Hematopoietic multipotent progenitor cell treated with erythropoietin and hydrocortisone succinate and interleukin-3 and kit ligand, for 4 days (in vitro differentiated cells): ENCODE data around the gene P2RX3.
A peak's percentile ranks its signal among the peaks of the same experiment; 100 is the strongest.

Source experiments
- DNase-seq: peaks from one replicate; pipeline ENCODE4 v3.0.0-alpha.2; 2015

P2RX3 gene

GRCh38 chr11:57310091-57310490 lies 28.1 kb upstream of the P2RX3 start:
- DNase-seq = no peak

GRCh38 chr11:57310630-57311086 lies 27.5 kb upstream of the P2RX3 start:
- no peak for DNase-seq

GRCh38 chr11:57311109-57311936 lies 26.8 kb upstream of the P2RX3 start:
- peak; percentile 93 for DNase-seq

DNA sequence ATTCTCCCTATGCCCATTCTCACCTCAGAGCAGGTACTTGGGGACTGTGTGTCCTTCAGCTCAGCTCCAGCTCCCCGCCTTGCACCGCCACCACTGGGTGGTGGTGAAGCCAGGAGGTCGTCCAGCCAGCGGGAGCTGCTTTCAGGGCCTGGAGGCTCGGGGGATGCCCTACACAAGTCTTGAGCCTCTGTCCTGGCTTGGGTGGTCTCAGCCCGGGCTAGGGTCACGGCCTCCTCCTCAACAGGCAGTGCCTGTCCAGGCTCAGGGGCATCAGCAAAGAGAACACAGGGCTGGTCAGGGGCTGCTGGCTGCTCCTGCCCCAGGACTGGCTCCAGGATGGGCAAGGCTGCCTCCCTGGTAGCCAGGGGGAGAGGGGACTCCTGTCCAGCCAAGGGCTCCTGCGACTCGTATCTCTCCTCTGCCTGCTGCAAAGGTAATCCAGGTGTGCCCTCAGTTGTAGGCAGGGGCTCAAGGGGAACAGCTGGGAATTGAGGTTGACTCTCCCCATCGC lies 25.6 kb upstream of the P2RX3 start:
- peak; percentile 18 for DNase-seq

DNA sequence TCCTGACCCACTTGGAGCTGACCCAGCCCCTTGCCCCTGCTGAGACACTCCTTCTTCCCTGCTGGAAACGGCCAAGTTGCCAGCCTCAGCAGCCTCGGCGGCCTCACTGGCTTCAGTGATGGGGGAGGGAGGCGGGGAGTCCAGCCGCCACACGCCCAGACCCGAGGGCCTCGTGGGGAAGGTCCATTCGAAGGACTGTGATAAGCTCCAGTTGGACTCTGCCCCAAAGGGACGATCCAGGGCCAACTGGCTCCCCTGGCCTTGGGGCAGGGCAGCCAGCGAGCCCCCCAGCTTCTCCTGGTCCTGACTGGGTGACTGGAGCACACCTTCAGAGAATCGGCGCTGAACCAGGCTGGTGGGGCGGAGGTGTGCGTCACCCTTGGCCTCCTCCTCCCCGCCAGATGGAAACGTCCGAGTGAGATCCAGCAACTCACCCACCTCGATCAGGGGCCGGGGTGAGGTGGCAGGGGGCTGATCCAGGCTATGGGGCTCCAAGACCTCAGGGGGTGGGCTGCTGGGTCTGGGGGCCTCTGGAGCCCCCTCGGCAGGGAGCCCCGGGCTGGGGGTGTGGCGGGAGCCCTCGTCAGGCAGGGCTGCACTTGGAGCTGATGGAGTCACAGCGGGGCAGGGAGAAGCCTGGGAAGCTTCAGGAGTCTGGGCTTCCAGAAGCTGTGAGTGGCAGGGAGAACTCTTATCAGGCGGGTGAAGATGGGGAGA lies 24.9 kb upstream of the P2RX3 start:
- DNase-seq = no peak

DNA sequence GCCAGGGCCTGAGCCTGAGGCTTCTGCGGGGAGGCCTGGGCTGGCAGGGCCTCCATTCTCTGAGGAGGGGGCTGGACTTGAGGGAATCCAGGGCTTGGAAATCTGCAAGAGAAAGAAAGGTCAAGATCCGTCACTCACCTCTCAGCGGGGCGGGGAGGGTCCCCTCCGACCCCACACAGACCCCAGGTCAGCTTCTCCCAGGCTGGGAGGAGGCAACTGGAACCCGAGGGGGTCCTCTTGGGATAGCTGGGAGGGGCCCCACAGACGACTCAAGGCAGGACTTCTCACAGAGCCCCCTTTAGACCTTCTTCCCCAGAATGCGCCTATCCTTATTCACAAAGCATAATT lies 24.4 kb upstream of the P2RX3 start:
- no peak for DNase-seq

- no peak for DNase-seq
Observed at GRCh38 chr11:57314221-57314973, 23.8 kb upstream of the P2RX3 start.

- DNase-seq = peak; percentile 79
Observed at GRCh38 chr11:57315491-57315890, 22.7 kb upstream of the P2RX3 start.

DNA sequence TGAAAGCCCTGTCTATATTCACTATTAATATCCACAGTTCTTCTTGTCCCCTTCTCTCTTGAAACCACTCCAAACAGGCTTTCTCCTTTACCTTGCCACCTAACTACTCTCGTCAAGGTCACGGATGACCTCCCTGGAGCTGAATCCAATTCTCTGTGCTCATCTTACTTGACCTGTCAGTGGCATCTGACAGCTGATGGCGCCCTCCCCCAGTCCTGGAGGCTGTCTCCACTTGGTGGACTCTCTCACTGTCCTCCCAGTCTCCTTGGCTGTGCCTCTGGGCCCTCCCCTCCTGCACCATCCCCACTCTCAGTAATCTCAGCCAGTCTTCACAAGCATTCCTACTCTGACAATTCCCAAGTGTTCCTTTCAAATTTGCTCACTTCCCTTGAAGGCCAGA lies 22.1 kb upstream of the P2RX3 start:
- no peak for DNase-seq

DNA sequence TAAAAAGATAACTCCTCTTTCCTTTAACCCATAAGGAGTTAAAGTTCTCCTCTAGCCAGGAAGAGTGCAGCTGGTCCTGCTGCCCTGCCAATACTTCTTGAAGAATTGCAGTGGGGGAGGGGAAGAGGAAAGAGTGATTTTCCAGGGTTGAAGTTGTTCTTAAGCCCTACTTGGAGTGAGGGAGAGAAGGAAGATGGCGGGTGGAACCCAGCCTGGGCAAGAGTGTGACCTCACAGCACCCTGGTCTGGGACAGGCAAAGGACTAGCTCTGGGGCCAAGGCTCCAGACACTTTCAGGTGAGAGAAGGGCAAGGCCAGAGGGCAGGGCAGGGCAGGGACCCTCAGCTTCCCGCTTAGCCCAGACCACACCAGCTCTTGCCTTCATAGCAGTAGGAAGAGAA lies 20.0 kb upstream of the P2RX3 start:
- no peak for DNase-seq

- DNase-seq = no peak
Observed at GRCh38 chr11:57320067-57320718, 18.0 kb upstream of the P2RX3 start.

DNA sequence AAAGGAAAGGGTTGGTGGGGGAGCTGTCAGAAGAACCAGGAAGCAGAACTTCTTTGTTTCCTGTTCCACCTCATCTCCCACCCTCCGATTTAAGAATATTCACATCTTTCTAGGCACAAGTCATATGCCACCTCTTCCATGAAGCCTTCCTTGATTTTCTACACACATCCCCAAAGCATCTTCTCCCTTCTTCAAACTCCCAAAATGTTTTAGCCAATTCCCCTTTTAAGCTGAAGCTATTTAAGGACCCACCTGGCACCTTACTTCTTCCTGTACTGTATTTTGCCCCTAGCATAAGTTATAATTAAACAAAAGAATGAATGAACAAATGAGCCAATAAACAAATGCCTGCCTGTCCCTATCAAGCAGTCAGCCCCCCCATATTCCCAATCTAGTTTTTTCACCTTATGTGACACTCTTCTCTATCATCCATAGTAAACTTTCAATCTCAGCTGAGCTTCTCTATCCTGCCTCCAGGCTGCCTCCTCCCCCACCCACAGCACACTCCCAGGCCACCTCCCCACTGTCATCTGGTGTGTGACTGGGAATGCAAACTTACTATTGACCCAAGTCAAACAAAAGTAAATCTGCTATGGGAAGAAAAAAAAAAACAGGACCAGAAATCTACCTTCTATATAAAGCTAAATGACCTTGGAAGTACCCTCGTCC lies 17.3 kb upstream of the P2RX3 start:
- DNase-seq = no peak

DNA sequence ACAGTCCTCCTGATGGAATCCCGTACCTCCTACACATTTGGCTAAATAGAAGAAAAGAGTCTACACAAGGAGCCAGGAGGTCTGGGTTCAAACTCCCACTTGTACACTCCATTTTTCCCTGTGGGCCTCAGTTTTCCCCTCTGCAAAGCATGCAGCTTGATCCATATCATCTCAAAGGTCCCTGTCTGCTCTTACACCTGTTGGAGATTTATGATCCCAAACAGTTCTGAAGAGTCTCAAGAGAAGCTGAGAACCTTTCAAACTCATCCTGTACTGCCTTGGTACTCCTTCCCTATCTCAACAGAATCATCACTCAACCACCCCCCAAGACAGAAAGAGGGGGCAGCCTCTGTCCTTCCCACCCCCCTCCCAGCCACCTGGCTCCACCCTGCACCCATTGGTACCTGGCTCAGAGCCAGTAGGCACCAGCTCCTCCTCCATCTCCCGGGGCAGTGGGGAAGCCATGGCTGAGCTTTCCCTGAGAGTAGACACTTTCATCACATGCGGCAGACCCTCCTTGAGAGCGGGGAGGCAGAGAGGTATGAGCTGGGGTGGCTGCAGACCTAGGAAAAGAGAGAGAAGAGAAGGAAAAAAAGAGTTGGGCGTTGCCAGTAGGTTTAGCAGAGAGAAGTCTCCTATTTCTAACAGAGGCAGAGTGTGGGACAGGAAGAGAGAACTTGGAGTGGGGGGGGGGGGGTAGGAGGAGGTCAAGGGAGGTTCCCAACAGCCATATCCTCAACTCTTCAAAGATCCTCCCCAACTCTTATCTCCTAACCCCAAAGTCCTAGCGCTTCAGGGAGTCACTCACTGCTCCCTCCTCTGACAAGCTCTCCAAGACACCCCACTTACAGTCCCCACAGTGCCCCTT lies 16.5 kb upstream of the P2RX3 start:
- peak; percentile 89 for DNase-seq

DNA sequence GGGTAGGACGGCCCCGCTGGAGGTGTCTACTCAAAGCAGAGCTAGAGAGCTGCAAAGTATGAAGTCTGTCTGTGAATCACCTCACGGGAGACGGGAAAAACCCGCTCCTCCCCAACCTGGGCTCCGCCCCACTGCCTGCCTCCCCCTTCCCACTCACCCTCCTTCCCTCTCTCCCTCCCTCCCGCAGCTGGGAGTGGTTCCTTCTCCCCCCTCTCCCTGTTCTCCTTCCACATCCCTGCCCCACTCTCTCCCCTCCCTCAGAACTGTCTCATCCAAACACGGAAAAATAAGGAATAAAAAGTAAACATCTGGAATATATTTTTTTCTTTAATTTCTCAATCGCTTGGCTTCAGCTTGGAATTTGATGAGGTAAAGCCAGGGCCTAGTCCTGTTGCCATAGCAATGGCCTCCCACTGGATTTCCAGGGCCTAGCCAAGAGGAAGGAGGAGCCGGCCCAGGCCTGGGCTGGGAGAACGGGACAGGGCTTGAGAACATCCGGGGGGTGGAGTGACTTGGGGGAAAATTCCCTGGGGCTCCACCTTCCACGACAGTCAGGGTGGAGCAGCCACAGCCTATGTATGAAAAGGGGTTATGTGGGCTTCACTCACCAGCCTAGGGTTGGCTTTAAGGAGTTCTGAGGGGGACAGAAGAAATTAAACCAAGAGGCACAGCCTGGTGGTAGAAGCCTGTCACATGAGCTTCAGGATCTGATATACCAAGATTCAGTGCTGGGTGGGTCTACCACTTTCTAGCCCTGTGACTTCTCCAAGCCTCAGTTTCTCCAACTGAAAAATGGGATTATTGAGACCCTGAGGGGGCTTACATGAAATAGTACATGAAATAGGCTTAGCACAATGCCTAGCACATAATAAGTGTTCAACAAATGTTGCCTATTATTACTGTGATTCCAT lies 15.6 kb upstream of the P2RX3 start:
- peak; percentile 50 for DNase-seq

GRCh38 chr11:57323167-57323854 lies 14.8 kb upstream of the P2RX3 start:
- DNase-seq = peak; percentile 37

- no peak for DNase-seq
Observed at GRCh38 chr11:57323855-57324153, 14.3 kb upstream of the P2RX3 start.

DNA sequence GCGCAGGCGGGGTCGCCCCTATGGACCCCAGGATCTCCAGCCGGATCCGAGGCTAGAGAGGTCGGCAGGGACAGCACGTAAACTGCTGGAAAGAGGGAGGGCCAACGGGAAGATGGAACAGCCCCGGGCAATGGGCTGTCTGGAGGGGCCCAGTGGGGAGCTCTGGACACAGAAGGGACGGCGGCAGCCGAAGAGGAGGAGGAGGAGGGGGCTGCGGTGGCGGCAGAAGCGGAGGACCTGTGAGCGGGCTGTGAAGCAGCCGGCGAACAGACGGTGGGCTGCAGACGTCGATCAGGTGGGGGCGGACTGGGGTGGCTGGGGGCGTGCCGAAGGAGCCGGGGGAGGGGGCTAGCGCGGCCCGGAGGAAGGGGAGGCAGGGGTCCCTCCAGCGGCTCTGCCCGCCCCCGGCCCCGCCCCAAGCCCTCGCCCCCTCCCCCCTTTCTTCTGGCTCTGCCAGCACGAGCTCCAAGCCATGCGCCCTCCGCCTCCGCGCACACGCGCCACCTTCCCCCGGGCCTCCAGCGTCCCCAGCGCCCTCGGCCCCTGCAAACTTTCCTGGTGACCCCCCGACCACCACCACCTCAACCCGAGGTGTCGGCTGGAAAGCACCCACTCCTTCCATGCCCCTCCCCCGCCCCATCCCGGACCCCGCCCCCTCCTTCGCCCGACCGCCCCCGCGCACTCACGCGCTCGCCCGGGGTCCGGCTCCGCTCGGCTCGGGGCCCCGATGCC lies 13.8 kb upstream of the P2RX3 start:
- DNase-seq = peak; percentile 53

DNA sequence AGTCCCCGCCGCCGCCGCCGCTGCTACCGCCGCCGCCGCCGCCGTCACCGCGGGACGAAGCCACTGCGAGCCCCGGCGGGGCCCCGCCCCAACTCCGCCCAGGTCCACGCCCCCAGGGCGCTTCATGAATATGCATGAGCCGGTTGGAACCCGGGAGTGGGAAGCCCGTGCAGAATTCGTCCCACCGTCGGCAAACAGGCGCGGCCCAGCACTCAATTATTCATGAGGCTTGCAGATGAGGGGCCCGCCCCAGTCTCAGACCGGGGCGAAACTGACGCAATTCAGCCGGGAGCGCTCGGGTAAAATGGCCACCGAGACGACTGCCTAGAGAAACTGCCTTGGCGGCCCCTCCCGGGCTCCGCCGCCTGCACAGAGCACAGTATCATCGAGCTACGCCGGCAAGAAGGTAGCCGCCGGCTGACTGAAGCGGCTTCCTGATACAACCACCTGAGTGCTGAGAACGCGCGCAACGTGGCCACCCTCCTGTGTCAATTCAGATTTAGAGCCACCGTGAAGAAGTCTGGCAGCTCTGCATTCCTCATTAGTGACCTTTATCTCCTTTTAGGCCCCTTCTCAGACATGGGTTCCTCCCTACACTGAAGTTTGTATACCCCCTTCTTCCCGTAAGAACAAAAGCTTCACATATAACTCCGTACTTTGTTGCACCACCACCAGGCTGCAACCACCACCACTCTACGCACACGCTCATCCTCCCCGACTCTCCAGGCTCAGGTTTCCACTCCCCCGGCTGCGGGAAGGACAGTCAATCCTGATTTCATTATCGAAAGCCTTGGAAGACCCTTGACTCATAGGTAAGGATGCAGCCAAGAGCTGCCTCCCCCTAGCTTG lies 13.0 kb upstream of the P2RX3 start, which contains the start of gene TNKS1BP1:
TNKS1BP1 (minus strand) TSS at position 67 of the 849 bp plus-strand sequence. CDS start 3,067 bp downstream, outside the sequence.
- DNase-seq = peak; percentile 97
